ENCODE measurements around the gene FKBP3. TPM values are rescaled to one million over a fixed set of nuclear protein-coding genes. Genes with fewer than 3 reads are reported as not detected.
"Not testable (repeated sequence)": the region's sequence is repeated elsewhere in the genome, so short reads cannot be mapped to it uniquely, and the experiment has no call there.

The FKBP3 gene
- total and polyA plus RNA-seq, 4 donors = 36.2 to 103 (median 49.6) TPM

GRCh38 chr14:45082420-45082819 is 51.9 kb downstream of the FKBP3 start:
- Histone ChIP-seq H3K4me3 (ENCODE audit: low read length in 2 of 2) (no peak overlapping the region), H3K36me3 (ENCODE audit: control insufficient read depth in 1 of 2, insufficient read depth in 2 of 2, low read length in 1 of 2) (no peaks in the 10 kb centered on the region), H3K27ac (ENCODE audit: low read depth in 1 of 2, low read length in 2 of 2) (no peak overlapping the region), H3K4me1 (ENCODE audit: control insufficient read depth in 1 of 2, insufficient read depth in 2 of 2, low read length in 2 of 2) (peaks cover 3 to 4% of the 10 kb centered on the region in 2 donors), H3K27me3 (ENCODE audit: control insufficient read depth in 1 of 2, insufficient read depth in 2 of 2, low read length in 1 of 2) (no peaks in the 10 kb centered on the region), H3K9me3 (ENCODE audit: control insufficient read depth, low read length) (no peaks in the 10 kb centered on the region)
- DNase-seq (no peak), ATAC-seq (ENCODE audit: low FRiP score) (no peak)
- WGBS, 2 donors = 85 to 86% methylated on average over 2 of the region's 2 CpGs
- intact Hi-C loops (cut with DNase I) = loop anchor here in 1 of 2 donors (5.0 kb wide), 3 partner anchors 120 to 185 kb away; partner anchors contain the start of genes KLHL28 and TOGARAM1

- not testable (repeated sequence) for H3K4me3 ChIP-seq (ENCODE audit: low read length in 2 of 2); H3K27me3 ChIP-seq (ENCODE audit: control insufficient read depth in 1 of 2, insufficient read depth in 2 of 2, low read length in 1 of 2); ATAC-seq (ENCODE audit: low FRiP score); DNase-seq; H3K4me1 ChIP-seq (ENCODE audit: control insufficient read depth in 1 of 2, insufficient read depth in 2 of 2, low read length in 2 of 2); H3K27ac ChIP-seq (ENCODE audit: low read depth in 1 of 2, low read length in 2 of 2); H3K9me3 ChIP-seq (ENCODE audit: control insufficient read depth, low read length); H3K36me3 ChIP-seq (ENCODE audit: control insufficient read depth in 1 of 2, insufficient read depth in 2 of 2, low read length in 1 of 2)
- 93 to 96% methylated on average over 3 of the region's 3 CpGs for WGBS, 2 donors
- intact Hi-C loops (cut with DNase I) = loop anchor here in 1 of 2 donors (5.0 kb wide), 3 partner anchors 119 to 184 kb away; partner anchors contain the start of genes KLHL28 and TOGARAM1
These were observed 53.2 kb downstream of the FKBP3 start for GRCh38 chr14:45081096-45081495.

- H3K4me1 ChIP-seq (ENCODE audit: control insufficient read depth in 1 of 2, insufficient read depth in 2 of 2, low read length in 2 of 2); DNase-seq; ATAC-seq (ENCODE audit: low FRiP score); H3K9me3 ChIP-seq (ENCODE audit: control insufficient read depth, low read length); H3K4me3 ChIP-seq (ENCODE audit: low read length in 2 of 2); H3K27me3 ChIP-seq (ENCODE audit: control insufficient read depth in 1 of 2, insufficient read depth in 2 of 2, low read length in 1 of 2); H3K36me3 ChIP-seq (ENCODE audit: control insufficient read depth in 1 of 2, insufficient read depth in 2 of 2, low read length in 1 of 2); H3K27ac ChIP-seq (ENCODE audit: low read depth in 1 of 2, low read length in 2 of 2): not testable (repeated sequence)
- 96% methylated on average over 31 to 40 of the region's 40 CpGs for WGBS, 2 donors
- intact Hi-C loops (cut with DNase I) = loop anchor here in 1 of 2 donors (5.0 kb wide), 3 partner anchors 118 to 183 kb away; partner anchors contain the start of genes KLHL28 and TOGARAM1
These were observed 53.8 kb downstream of the FKBP3 start for GRCh38 chr14:45080416-45080968.

GRCh38 chr14:45078323-45078722 is 56.0 kb downstream of the FKBP3 start:
- H3K4me1 ChIP-seq (ENCODE audit: control insufficient read depth in 1 of 2, insufficient read depth in 2 of 2, low read length in 2 of 2) = peaks cover 0 to 2% of the 10 kb centered on the region in 2 donors
- no peak overlapping the region for H3K27ac ChIP-seq (ENCODE audit: low read depth in 1 of 2, low read length in 2 of 2)
- H3K27me3 ChIP-seq (ENCODE audit: control insufficient read depth in 1 of 2, insufficient read depth in 2 of 2, low read length in 1 of 2) = no peaks in the 10 kb centered on the region
- WGBS, 2 donors = 64 to 71% methylated on average over 1 of the region's 1 CpG
- H3K36me3 ChIP-seq (ENCODE audit: control insufficient read depth in 1 of 2, insufficient read depth in 2 of 2, low read length in 1 of 2) = no peaks in the 10 kb centered on the region
- no peaks in the 10 kb centered on the region for H3K9me3 ChIP-seq (ENCODE audit: control insufficient read depth, low read length)
- H3K4me3 ChIP-seq (ENCODE audit: low read length in 2 of 2) = no peak overlapping the region
- ATAC-seq (ENCODE audit: low FRiP score) (no peak), DNase-seq (no peak)
- intact Hi-C loops (cut with DNase I) = no loop called here

DNA sequence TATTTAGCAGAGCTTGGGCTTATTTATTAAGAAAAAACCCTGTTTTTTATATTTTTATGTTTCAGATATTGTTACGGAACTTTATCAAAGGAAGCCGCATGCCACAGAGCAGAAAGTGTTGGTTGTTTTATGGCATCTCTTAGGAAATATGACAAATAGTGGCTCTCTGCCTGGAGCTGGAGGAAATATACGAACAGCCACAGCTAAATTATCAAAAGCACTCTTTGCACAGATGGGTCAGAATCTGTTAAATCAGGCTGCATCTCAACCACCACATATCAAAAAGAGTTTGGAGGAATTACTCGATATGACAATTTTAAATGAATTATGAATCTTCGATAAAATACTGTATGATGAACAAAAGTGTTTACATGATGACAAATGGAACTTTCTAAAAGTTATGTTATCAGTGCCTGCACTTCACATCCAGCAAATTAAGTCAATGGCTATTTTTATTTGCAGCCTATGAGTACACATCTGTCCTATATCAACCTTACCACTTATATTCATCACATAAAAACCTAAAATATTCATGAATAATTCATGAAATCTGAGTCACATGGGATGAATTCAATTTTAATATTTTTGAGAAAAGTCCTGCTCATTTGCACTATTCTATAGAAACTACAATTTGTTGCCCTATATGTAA is 60.9 kb downstream of the FKBP3 start:
- ATAC-seq (ENCODE audit: low FRiP score) (no peak), DNase-seq (no peak)
- intact Hi-C loops (cut with DNase I) = no loop called here
- Histone ChIP-seq H3K27me3 (ENCODE audit: control insufficient read depth in 1 of 2, insufficient read depth in 2 of 2, low read length in 1 of 2) (no peaks in the 10 kb centered on the region), H3K4me3 (ENCODE audit: low read length in 2 of 2) (no peak overlapping the region), H3K4me1 (ENCODE audit: control insufficient read depth in 1 of 2, insufficient read depth in 2 of 2, low read length in 2 of 2) (no peaks in the 10 kb centered on the region), H3K9me3 (ENCODE audit: control insufficient read depth, low read length) (no peaks in the 10 kb centered on the region), H3K27ac (ENCODE audit: low read depth in 1 of 2, low read length in 2 of 2) (no peak overlapping the region), H3K36me3 (ENCODE audit: control insufficient read depth in 1 of 2, insufficient read depth in 2 of 2, low read length in 1 of 2) (no peaks in the 10 kb centered on the region)
- 88 to 89% methylated on average over 5 of the region's 5 CpGs for WGBS, 2 donors

DNA sequence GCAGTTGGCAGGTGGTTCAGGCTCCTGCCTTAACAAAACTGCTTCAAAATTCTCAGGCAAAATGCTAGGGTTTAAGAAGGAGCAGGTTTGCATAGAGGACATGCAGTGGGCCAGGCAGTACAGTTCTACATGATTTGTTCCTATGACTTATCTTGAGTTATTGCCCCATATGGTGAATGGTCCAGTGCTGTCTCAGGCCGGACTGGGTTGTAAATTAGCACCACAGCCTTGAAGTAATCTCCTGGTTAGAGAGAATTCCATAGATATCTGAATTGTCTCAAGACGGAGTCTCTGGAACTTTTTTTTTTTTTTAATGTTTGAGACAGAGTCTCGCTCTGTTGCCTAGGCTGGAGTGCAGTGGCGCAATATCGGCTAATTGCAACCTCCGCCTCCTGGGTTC is 62.2 kb downstream of the FKBP3 start:
- H3K27me3 ChIP-seq (ENCODE audit: control insufficient read depth in 1 of 2, insufficient read depth in 2 of 2, low read length in 1 of 2) = no peaks in the 10 kb centered on the region
- 94 to 96% methylated on average over 6 of the region's 6 CpGs for WGBS, 2 donors
- H3K36me3 ChIP-seq (ENCODE audit: control insufficient read depth in 1 of 2, insufficient read depth in 2 of 2, low read length in 1 of 2) = no peaks in the 10 kb centered on the region
- no peaks in the 10 kb centered on the region for H3K4me1 ChIP-seq (ENCODE audit: control insufficient read depth in 1 of 2, insufficient read depth in 2 of 2, low read length in 2 of 2)
- no peak overlapping the region for H3K27ac ChIP-seq (ENCODE audit: low read depth in 1 of 2, low read length in 2 of 2)
- DNase-seq = no peak
- no peak for ATAC-seq (ENCODE audit: low FRiP score)
- no peaks in the 10 kb centered on the region for H3K9me3 ChIP-seq (ENCODE audit: control insufficient read depth, low read length)
- no peak overlapping the region for H3K4me3 ChIP-seq (ENCODE audit: low read length in 2 of 2)
- intact Hi-C loops (cut with DNase I) = no loop called here

GRCh38 chr14:45070215-45070614 is 64.1 kb downstream of the FKBP3 start:
- WGBS, 2 donors = 97 to 100% methylated on average over 1 of the region's 1 CpG
- no peaks in the 10 kb centered on the region for H3K9me3 ChIP-seq (ENCODE audit: control insufficient read depth, low read length)
- no peak for DNase-seq
- H3K4me3 ChIP-seq (ENCODE audit: low read length in 2 of 2) = no peak overlapping the region
- H3K4me1 ChIP-seq (ENCODE audit: control insufficient read depth in 1 of 2, insufficient read depth in 2 of 2, low read length in 2 of 2) = no peaks in the 10 kb centered on the region
- intact Hi-C loops (cut with DNase I) = no loop called here
- ATAC-seq (ENCODE audit: low FRiP score) = no peak
- no peaks in the 10 kb centered on the region for H3K27me3 ChIP-seq (ENCODE audit: control insufficient read depth in 1 of 2, insufficient read depth in 2 of 2, low read length in 1 of 2)
- H3K27ac ChIP-seq (ENCODE audit: low read depth in 1 of 2, low read length in 2 of 2) = no peak overlapping the region
- H3K36me3 ChIP-seq (ENCODE audit: control insufficient read depth in 1 of 2, insufficient read depth in 2 of 2, low read length in 1 of 2) = no peaks in the 10 kb centered on the region

DNA sequence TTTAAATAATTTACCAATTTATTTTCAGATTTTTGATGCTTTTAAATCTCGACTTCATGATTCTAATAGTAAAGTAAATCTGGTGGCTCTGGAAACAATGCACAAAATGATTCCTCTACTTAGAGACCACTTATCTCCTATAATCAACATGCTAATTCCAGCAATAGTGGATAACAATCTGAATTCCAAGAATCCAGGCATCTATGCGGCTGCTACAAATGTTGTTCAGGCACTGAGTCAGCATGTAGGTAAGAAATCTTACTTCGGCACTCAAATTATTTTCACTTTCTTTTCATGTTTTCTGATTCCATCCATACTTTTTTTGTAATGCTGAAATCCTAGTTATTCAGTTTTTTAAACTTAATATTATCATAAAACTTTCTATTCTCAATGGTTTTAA is 65.9 kb downstream of the FKBP3 start:
- no peak for DNase-seq
- intact Hi-C loops (cut with DNase I) = no loop called here
- Histone ChIP-seq H3K4me3 (ENCODE audit: low read length in 2 of 2) (no peak overlapping the region), H3K9me3 (ENCODE audit: control insufficient read depth, low read length) (no peaks in the 10 kb centered on the region), H3K4me1 (ENCODE audit: control insufficient read depth in 1 of 2, insufficient read depth in 2 of 2, low read length in 2 of 2) (no peaks in the 10 kb centered on the region), H3K27me3 (ENCODE audit: control insufficient read depth in 1 of 2, insufficient read depth in 2 of 2, low read length in 1 of 2) (no peaks in the 10 kb centered on the region), H3K27ac (ENCODE audit: low read depth in 1 of 2, low read length in 2 of 2) (no peak overlapping the region), H3K36me3 (ENCODE audit: control insufficient read depth in 1 of 2, insufficient read depth in 2 of 2, low read length in 1 of 2) (no peaks in the 10 kb centered on the region)
- no peak for ATAC-seq (ENCODE audit: low FRiP score)
- 85 to 88% methylated on average over 3 of the region's 3 CpGs for WGBS, 2 donors

- Histone ChIP-seq H3K27ac (ENCODE audit: low read depth in 1 of 2, low read length in 2 of 2) (no peak overlapping the region), H3K9me3 (ENCODE audit: control insufficient read depth, low read length) (no peaks in the 10 kb centered on the region), H3K36me3 (ENCODE audit: control insufficient read depth in 1 of 2, insufficient read depth in 2 of 2, low read length in 1 of 2) (no peaks in the 10 kb centered on the region), H3K27me3 (ENCODE audit: control insufficient read depth in 1 of 2, insufficient read depth in 2 of 2, low read length in 1 of 2) (no peaks in the 10 kb centered on the region), H3K4me3 (ENCODE audit: low read length in 2 of 2) (no peak overlapping the region), H3K4me1 (ENCODE audit: control insufficient read depth in 1 of 2, insufficient read depth in 2 of 2, low read length in 2 of 2) (no peaks in the 10 kb centered on the region)
- no peak for ATAC-seq (ENCODE audit: low FRiP score)
- WGBS, 2 donors = 96 to 97% methylated on average over 3 of the region's 3 CpGs
- DNase-seq = no peak
- intact Hi-C loops (cut with DNase I) = no loop called here
These were observed 67.6 kb downstream of the FKBP3 start for GRCh38 chr14:45066667-45067066.
